ENCODE data around the gene TRIP12.

TRIP12 gene

DNA sequence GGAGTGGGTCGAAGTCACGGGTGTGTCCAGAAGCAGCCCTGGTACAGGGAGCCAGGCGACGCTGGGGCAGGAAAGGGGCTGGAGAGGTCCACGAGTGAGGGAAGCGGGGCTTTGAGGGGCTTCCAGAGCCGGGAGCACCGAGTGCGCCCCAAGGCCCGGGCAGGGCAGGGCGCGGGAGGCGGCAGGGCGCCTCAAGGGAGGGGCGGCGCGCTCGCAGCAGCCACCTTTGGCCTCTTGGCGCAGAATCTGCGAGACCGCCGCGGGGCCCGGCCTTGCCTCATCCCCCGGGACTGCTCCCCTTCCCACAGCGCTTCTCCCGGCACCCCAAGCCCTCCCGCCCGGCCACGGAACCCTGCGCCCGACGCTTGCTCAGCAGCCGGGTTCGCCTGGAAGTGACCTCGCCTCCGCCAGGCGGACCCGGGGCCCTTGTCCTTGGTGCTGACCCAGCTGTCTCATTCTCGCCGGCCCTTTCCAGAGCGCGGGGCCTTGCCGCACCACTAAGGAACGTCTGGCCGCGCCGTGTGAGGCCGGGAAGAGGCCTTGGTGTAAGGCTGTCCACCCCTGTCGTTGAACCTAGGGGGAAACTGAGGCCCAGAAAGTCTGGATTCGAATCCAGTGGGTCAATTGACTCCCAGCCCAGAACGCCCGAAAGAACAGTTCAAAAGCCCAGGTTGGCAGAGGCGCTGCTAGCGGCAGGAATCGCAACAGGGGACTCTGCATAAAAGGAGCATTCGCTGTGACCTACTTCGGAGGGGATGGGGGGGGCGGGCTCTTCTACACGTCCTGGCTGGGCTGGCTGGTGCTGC is 206.9 kb downstream of the TRIP12 start:
- DNase-seq (ENCODE audit: low read depth), result no peak

DNA sequence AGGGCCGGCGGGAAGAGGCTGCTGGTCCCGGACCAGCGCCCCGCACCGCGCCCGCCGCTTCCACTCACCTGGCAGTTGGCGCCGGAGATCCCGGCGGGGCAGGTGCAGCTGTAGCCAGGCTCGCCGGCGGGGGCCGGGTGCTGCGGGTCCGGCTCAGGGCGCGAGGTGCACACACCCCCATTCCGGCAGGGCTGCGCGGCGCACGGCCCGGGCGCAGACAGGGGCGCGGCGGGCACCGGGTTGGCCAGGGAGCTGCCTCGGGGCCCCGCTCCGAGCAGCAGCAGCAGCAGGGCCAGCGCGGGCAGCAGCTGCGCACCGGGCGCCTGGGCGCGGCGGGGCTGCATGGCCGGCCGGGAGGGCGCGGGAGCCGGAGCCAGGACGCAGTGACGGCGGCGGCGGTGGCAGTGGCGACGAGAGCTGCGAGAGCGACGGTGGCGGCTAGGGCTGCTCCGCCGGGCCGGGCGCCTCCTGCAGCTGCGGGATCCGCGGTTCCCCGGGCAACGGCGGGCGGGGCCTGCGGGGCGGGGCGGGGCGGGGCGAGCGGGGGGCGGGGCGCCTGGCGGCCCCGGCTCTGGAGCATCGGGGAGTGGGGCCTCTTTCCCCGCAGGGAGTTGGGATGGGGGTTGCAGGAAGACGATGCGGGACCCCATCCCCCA is 207.6 kb downstream of the TRIP12 start, which contains the start of gene DNER:
TSS of gene DNER (minus strand) at position 476 of the 656 bp plus-strand sequence. CDS start at position 344, 132 bp downstream.
- DNase-seq (ENCODE audit: low read depth), result no peak
